Calu3 (cell line): ENCODE data around the gene DPEP1. TPM values are rescaled to one million over a fixed set of nuclear protein-coding genes. Genes with fewer than 3 reads are reported as not detected.

Experiments
- BruUV-seq: library from RNA; stranded (reverse); fragments of 400-500 nt; replicated peaks from 2 replicates; lab custom pipeline; 2021; lab: Mats Ljungman, UMichigan
- CTCF ChIA-PET: fragments of 300-600 bp; sonication (Branson Sonifier 250); formaldehyde crosslinking; loops from one replicate; lab custom pipeline; 2022; ENCODE audit warnings: antibody characterized with exemption; lab: Charles Lee
- DNase-seq: peaks from one replicate; pipeline ENCODE4 v3.0.0; 2022
- H3K27ac Mint-ChIP-seq: one replicate; pipeline ENCODE4 v1.8.0; 2022; ENCODE audit warnings: mixed read lengths; ENCODE audit not compliant: unreplicated experiment
- H3K27me3 Mint-ChIP-seq: one replicate; pipeline ENCODE4 v1.8.0; 2022; ENCODE audit warnings: mixed read lengths; ENCODE audit not compliant: unreplicated experiment
- H3K36me3 Mint-ChIP-seq: one replicate; pipeline ENCODE4 v1.8.0; 2022; ENCODE audit warnings: mild to moderate bottlenecking, moderate library complexity, mixed read lengths; ENCODE audit not compliant: insufficient read depth, unreplicated experiment
- H3K4me1 Mint-ChIP-seq: one replicate; pipeline ENCODE4 v1.8.0; 2022; ENCODE audit warnings: mild to moderate bottlenecking, low read depth, mixed read lengths; ENCODE audit not compliant: unreplicated experiment
- H3K4me3 Mint-ChIP-seq: one replicate; pipeline ENCODE4 v1.8.0; 2022; ENCODE audit warnings: mild to moderate bottlenecking, low read depth, moderate library complexity, mixed read lengths; ENCODE audit not compliant: unreplicated experiment
- H3K9me3 Mint-ChIP-seq: one replicate; pipeline ENCODE4 v1.8.0; 2022; ENCODE audit warnings: low read depth, mixed read lengths; ENCODE audit not compliant: unreplicated experiment
- CTCF ChIP-seq: fragments of 200-600 bp; IDR thresholded peaks from one replicate; pipeline ENCODE4 v1.8.0; 2022; ENCODE audit warnings: antibody characterized with exemption; ENCODE audit not compliant: unreplicated experiment
- intact Hi-C: fragments of 100-400 bp; cut with micrococcal nuclease; formaldehyde crosslinking; loops from one replicate; pipeline ENCODE4 v1.10.0; 2022; ENCODE audit not compliant: unreplicated experiment
- total RNA-seq: library from RNA; stranded (reverse); gene quantifications from 2 replicates; pipeline ENCODE4 v1.2.3, GENCODE V29; 2022

The DPEP1 gene
- total RNA-seq, 1 experiment from 2014 or later = not detected

GRCh38 chr16:89607937-89608740 is 5.3 kb upstream of the DPEP1 start:
- BruUV-seq = no TSS peak
- peaks cover 12% of the 10 kb centered on the region for H3K27me3 Mint-ChIP-seq
- TF ChIP-seq CTCF = no peak
- H3K36me3 Mint-ChIP-seq = no peaks in the 10 kb centered on the region
- DNase-seq = no peak
- H3K4me1 Mint-ChIP-seq = peaks cover 9% of the 10 kb centered on the region
- CTCF ChIA-PET = no interaction called here
- intact Hi-C loops = no loop called here
- H3K27ac Mint-ChIP-seq = no peak overlapping the region
- no peak overlapping the region for H3K4me3 Mint-ChIP-seq
- no peaks in the 10 kb centered on the region for H3K9me3 Mint-ChIP-seq

- Mint-ChIP-seq H3K27ac (no peak overlapping the region), H3K4me3 (no peak overlapping the region), H3K9me3 (no peaks in the 10 kb centered on the region), H3K36me3 (no peaks in the 10 kb centered on the region), H3K4me1 (peaks cover 7% of the 10 kb centered on the region), H3K27me3 (peaks cover 15% of the 10 kb centered on the region)
- BruUV-seq = no TSS peak
- no peak for TF ChIP-seq CTCF
- DNase-seq = no peak
- intact Hi-C loops = no loop called here
- CTCF ChIA-PET = no interaction called here
These were observed 3.4 kb upstream of the DPEP1 start for GRCh38 chr16:89610108-89610453.

GRCh38 chr16:89612415-89613166 is 851 bp upstream of the DPEP1 start:
- CTCF ChIA-PET = no interaction called here
- intact Hi-C loops = no loop called here
- Mint-ChIP-seq H3K36me3 (peaks cover 5% of the 10 kb centered on the region), H3K27me3 (peaks cover 27% of the 10 kb centered on the region), H3K4me3 (no peak overlapping the region), H3K27ac (no peak overlapping the region), H3K9me3 (no peaks in the 10 kb centered on the region), H3K4me1 (peaks cover 15% of the 10 kb centered on the region)
- BruUV-seq = no TSS peak
- TF ChIP-seq CTCF = no peak
- no peak for DNase-seq

GRCh38 chr16:89613954-89614459 is 565 bp downstream of the DPEP1 start:
- intact Hi-C loops = loop anchor here (2.0 kb wide), 1 partner anchor 27 kb away; no protein-coding TSS in a partner anchor
- Mint-ChIP-seq H3K36me3 (peaks cover 5% of the 10 kb centered on the region), H3K27me3 (peaks cover 27% of the 10 kb centered on the region), H3K4me1 (peaks cover 15% of the 10 kb centered on the region), H3K27ac (no peak overlapping the region), H3K4me3 (no peak overlapping the region), H3K9me3 (no peaks in the 10 kb centered on the region)
- no TSS peak for BruUV-seq
- no peak for DNase-seq
- no peak for TF ChIP-seq CTCF
- CTCF ChIA-PET = interaction anchor here (0.8 to 1.0 kb wide), 2 partner anchors 19 to 48 kb away, joined by 3 to 4 read pairs; no protein-coding TSS in a partner anchor
